Fibroblast of skin of left biceps (primary cell): ENCODE measurements around the gene SIGMAR1.

ENCODE experiments used
- DNase-seq, 2 experiments: peaks; one replicate each; pipeline ENCODE4 v3.0.0-alpha.2; 2013; ENCODE audit warnings: low read depth in 2 of 2

Gene SIGMAR1

DNA sequence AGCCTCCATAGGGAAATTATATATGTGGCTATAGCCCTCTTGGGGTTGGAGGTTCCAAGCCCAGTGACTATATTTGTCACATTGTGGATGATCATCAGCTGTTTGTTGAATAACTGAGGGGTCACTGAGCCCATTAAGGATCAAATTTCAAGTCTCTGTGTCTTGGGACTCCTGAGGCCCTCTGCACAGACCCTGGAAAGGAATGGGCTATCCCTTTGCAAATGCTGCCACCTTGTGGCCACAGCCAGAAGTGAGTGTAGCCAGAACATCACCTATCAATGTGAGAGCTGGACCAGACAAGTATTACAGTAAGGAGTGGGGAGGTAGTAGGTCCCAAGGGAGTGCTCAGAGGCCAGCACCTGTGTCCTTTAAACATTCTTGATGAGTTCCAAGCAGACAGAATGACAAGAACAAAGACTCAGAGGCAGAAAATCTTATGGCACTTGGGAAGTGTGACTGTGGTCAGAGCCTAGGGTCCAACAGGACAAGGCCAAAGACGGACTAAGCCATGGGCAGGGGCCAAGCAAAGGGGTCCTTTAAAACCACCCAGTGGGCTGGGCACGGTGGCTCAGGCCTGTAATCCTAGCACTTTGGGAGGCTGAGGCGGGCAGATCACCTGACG is 33.9 kb downstream of the SIGMAR1 start:
- peak; percentile 15 to 21 for DNase-seq

DNA sequence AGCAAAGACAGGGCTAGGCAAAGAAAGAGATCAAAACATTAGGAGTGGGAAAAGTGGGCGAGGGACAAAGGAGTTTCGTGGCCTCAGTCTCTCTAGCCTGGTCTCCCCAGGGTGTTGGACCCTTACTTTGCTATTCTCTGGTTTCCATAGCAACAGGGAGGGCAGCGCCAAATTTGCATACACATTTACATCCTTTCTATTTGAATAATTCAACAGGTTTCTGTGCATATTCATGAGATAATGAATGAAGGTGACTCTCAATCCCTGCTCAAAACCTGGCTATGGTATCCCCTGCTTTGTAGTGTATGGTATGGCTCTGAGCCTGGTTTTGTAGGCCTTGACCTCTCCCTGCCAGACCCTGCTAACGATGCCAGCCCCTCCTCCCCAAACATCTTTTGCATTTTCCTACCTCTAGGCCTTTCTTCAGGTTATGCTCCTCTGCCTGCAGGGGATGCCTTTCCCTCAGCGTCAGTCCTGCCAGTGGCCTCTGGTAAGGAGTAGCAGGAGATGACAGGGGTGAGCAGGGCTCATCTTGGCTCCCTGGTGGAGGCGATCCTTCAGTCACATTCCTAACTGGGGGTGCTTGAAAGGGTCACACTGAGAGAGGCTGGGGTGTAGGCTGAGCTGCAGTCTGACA is 35.5 kb downstream of the SIGMAR1 start:
- DNase-seq: no peak

DNA sequence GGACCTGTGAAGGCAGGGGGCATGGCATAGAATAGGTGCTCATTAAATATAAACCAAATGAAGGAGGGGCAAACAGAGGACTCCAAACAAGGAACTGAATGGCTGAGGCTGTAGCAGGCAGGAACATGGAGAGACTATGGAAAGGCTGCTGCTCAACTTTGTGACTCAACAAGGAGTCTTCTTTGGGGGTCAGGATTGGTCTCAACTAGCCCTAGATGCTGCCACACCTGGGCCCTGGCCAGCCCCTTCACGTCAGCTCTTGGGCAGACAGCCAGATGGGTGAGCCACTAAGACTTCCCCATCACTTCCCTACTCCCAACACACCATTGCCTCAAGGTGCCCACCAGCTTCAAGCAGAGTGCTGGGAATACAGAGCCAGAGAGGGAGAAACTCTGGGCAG is 36.7 kb downstream of the SIGMAR1 start:
- no peak for DNase-seq

DNA sequence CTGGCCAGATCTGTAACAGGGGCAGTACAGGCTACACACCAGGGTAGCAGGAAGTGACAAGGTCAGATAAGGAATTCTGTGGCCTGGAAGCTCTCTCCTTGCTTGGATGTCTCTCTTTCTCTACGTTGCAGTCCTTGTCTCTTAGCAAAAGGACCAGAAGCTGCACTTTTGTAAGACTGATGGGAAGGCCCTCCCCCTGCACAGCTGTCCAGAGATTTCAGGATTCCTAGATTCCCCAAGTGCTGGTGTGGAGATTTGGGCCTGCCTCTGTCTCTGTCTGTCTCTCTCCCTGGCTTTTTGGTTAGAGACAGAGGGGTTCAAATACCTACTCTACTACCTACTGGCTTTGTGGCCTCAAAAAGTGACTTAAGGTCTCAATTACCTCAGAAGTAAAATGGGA is 38.0 kb downstream of the SIGMAR1 start:
- DNase-seq: no peak

DNA sequence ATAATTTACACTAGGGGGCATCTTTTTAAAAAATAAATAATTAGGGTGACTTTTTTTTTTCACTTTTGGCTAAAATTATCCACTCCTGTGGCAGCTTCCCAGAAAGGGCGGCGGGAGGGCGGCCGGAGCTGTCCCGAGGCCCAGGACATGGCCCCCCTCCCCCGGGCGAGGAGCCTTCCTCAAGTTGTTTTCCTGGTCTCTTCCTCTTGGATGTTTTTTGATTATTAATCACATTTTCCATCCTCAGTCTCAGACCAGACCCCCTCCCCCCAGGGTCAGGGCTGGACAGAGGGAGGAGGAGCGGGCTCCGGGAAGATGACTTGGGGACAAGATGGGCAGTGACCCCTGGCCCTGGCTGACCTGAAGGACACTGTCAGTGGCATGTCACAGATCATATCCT is 43.4 kb downstream of the SIGMAR1 start:
- DNase-seq: no peak

DNA sequence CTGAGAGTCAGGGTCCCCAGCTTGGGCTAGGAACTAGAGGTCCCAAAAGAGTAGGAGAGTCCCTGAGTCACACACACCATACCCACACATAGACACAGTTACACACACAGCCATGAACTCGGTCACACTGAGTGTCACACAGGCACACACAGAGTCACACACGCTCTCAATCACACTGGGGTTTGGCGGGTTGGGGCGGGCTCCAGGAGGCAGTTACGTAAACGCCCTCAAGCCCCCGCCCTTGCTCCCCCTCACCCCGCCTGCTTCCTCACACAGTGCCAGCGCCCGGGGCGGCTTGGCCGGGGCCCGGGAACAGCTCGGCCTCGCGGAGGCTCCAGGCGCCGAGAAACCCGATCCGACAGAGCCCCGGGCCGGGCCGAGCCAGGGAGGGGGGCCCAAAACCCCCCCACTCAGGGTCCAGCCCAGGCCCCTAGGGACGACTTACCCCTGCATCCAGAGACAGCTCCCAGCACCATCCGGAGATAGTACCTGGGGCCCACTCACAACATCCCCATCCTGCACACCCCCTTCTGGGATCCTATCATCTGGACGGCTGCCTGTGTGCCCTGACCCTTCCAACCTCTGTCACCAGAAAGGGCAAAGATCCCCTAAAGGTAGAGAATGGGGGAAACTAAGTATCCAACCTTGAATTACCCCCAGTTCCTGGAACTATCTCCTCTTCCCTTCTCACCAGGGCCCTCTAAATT is 44.5 kb downstream of the SIGMAR1 start:
- no peak for DNase-seq

DNA sequence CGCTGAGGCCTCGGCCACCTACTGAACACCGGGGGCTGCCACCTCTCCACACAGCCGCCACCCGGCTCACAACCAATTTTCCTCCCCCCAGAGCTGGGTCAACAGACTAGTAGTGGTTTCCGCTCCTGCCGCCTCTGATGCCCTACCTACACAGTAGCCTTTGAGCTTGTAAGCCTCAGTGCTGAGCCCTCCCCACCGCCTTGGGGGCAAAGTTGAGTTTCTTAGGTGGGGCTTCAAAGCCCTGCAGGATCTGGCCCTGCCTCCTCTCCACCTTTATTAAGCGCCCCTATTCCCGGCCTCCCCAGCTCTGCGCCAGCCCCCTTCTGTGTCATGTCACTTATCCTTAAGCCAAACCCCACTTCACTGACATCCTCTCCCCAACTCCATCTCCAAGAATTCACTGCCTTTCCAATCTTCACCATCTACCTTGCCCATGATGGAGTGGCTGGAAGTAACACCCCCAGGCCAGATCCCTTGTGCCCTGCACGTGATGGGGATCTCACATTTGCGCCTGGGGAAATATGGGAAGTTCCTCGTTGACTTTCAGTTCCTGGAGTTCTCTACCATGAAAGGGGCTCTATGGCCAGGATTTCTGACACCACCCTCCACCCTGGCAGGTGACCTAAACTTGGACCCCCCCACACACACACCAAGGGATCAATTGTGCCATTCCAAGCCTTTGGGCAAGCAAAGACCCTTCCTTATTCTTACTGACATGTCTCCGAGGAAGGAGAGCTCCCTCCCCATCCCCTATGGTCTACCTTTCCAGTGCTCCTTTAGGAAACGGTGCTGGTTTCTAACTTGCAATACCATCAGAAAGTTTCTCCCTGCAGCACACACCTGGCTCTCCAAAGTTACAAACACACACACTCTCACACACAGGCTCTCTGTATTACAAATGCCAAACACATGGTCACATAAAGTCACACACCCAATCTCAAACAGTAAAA is 45.4 kb downstream of the SIGMAR1 start:
- no peak for DNase-seq

DNA sequence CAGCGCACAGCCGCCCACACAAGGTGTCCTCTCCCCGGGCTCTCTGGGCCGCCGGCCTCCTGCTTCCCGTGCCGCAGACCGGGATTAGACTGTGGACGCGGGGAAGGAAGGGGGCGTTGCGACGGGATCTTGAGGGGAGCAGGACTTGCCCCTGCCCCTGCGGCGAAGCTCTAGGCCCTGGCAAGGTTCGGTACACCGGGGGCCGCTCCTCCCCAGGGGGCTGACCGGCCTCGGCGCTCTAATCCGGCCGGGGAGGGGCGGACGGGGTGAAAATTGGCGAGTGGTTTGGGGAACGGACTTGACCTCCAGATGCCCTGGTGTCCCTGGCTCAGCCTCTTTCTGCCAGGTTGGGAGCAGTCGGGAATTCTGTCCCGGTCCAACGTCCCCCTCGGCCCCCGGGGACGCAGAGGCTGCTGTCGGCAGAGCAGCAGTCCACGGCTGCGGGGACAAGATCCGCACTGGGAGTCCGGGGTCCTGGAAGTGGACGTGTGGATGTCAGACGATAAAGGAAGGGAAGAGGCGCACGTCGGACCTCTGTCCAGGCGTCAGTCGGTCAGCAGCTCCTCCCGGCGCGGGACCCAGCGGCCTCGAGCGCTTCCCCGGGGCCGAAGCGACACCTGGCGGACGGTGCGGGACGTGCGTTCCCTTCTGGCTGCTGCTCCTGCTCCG is 46.2 kb downstream of the SIGMAR1 start:
- DNase-seq: no peak

DNA sequence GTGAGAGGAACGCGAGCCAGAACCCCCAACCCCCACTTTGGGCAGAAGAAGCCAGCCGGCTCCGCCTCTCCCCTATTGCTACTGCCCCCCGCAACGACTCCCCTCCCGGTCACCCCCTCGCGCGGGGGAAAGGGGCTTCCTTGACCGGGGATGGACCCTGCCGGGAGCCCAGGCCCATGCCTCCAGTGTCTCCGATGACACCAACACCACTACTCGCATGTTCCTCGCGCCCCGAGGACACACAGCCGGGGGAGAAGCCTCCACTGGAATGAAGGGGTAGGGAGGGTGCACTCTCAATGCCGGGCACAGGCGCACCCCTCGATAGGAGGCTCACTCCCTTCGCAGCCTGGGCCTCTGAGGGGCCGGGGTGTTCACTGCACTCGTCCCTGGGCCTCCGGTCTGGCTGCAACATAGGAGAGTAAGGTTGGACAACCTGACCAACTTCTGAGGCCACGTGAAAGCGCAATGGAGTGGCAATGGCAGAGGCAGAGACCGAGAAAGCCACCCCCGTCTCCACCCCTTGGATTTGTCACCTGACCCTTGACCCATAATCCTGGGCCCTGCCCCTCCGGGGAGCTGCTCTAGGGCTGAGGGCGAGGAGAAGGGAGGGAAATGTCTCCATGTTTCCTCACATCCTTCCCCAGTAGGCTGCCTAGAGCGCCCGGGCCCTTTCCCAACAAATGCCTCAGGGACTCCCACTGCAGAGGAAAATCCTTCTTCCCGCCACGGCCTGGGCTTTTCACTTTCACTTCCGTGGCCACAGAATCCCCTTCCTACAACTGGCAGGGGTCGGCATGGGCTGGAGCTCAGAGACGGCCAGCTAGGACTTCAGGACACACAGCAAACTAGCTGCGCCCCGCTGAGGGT is 47.0 kb downstream of the SIGMAR1 start:
- no peak for DNase-seq

DNA sequence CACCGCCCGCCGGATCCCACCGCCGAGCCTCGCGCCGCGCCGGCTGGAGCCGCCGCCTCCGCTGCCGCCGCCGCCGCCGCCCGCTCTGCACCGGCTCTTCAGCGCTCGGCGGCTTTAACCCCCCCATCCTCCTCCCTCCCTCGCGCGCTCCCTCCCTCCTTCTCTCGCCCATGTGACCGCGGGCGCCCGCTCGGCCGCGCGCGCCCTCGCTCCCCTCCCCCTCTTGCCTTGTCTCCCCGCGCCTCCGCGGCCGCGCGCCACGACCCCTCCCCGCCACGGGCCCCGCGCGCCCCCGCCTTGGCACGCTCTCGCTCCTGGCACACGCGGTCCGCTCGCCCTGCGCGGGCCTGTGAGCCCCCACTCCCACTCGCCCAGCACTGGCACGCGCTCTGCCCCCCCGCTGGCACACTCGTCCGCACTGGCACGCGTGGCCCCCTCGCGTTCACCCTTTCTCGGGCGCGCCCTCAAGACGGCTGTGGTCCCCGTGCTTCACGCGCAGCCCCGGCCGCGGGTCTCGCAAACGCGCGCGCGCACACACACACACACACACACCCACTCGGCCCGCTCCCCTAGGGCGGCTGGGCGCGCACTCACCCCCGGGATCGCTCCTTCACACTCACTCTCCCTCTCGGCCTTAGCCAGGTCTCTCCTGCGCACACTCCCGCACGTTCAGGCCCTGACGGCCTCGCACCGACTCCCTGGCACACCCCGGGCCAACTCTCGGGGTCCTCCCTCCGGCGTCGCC is 47.8 kb downstream of the SIGMAR1 start, which contains the start of gene CNTFR:
Gene CNTFR (minus strand): TSS at position 89 of the 745 bp plus-strand sequence. CDS start 20,743 bp downstream, outside the sequence.
- DNase-seq: no peak

DNA sequence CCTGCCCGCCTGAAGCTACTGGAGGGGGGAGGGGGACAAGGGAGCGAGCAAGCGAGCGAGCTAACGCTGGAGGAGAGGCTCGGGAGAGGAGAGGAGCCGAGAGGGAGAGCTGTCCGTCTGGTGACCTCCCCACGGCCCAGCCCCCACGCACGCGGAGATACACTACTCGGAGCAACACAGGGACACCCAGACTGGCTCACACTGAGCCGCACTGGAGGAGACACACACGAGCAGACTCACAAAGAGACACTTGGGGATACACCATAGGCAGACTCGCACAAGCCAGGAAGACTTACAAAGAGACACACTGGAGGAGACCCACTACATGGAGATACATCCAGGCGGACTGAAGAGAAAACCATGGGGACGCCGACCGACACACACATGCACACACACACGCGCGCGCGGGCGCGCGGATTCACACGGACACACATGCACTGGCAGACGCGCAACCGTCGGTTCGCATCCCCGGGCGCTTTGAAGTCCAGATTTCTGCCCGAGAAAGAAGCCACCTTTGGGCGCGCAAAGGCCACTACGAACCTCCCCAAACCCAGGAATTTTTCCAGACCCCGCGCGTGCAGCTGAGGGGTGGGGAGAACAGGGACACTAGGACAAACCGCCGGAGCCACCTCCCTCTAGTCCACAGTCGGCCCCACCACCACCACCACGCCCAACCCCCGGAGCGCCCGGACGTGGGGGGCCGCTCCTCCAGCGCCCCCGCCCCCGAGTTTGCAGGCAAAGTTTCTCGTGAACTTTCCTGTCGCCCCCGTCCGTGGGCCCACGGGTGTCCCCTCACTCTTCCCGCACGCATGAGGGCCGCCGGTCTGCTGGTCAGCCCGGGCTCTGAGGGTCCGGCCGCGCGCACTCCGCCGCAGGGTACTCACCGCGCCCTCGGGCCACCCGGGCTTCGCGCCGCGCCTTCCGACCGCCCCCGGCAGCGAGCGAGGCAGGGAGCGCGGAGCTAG is 48.6 kb downstream of the SIGMAR1 start:
- DNase-seq: no peak

DNA sequence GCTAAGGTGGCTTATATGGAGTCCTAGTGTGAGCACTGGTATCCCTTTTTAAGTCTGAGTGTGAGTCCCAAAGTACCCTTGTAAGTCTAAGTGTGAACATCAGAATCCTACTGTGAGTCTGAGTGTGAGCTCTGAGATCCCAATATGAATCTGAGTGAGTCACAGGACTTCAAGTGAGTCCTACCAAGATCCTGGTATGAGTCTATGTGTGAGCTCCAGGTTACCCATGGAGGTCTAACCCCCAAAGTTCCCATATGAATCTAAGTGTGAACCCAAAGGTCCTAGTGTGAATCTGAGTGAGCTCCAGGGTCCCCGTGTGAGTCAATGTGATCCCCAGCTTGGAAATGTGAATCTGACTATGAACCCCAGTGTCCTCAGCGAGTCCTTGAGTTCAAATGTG is 50.3 kb downstream of the SIGMAR1 start:
- DNase-seq: no peak

DNA sequence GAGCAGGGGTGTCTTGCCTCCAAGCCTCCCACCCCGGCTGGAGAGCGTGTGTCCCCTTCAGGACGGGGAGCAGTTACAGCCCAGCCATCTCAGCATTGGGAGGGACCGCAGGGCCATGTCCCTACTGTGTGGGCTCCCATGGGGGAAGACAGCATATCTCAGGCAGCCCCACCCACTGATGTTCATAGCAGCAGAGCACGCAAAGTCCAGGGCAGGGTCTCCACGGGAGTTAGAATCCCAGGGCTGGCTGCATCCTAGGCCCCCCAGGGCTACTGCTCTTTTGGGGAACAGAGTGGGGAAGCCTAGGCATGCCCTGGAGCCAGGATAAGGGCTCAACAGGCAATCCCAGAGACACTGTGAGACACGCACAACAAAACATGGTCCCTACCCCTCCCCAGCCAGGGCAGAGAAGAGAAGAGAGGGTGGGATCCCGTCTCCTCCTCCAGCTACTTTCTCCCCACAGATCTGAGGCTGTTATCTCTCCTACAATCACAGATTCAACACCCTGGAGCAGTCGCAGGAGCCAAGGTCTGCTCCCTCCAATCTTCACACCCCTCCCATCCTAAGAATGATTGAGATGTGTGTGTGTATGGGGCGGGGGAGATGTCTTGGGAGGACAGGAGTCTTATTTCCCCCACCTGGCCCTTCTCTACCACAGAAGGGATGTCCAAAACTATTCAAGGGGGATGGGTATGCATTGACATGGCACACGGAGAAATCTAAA is 51.5 kb downstream of the SIGMAR1 start:
- no peak for DNase-seq

DNA sequence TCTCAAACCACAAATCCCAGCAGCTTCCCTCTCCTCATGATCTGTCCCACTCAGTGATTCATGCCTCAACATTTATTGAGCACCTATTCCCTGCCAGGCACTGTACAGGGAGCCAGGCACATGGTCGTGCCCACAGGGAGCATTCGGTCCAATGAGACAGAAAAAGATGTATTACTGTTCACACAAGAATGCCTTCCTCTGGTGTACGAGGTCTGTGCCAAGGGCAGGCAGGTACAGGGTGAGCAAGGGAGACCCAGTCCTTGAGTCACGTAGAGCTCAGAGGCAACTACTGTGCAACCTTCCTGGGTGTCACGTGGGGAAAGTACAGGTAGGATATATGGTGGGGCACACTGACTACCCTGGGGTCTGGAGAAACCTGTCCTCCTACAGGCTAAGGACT is 52.6 kb downstream of the SIGMAR1 start:
- no peak for DNase-seq
